Activated CD4-positive, alpha-beta T cell treated with anti-CD3 and anti-CD28 coated beads for 48 hours (primary cell): ENCODE data around the gene ENG.
A peak's percentile ranks its signal among the peaks of the same experiment; 100 is the strongest.
"Not testable (repeated sequence)": the region's sequence is repeated elsewhere in the genome, so short reads cannot be mapped to it uniquely, and the experiment has no call there.

Experiments
- DNase-seq: peaks from one replicate; pipeline ENCODE4 v3.0.0-alpha.2; 2020

Gene ENG

GRCh38 chr9:127838375-127839078 is 15.9 kb downstream of the ENG start:
- no peak for DNase-seq

GRCh38 chr9:127837346-127837745 is 17.1 kb downstream of the ENG start:
- no peak for DNase-seq

- not testable (repeated sequence) for DNase-seq
Observed at GRCh38 chr9:127836561-127836960, 17.9 kb downstream of the ENG start.

- peak; percentile 57 for DNase-seq
Observed at GRCh38 chr9:127835991-127836516, 18.4 kb downstream of the ENG start.

- no peak for DNase-seq
Observed at GRCh38 chr9:127833555-127833954, 20.9 kb downstream of the ENG start.

- no peak for DNase-seq
Observed at GRCh38 chr9:127832248-127832647, 22.2 kb downstream of the ENG start.

- DNase-seq: no peak
Observed at GRCh38 chr9:127829205-127829906, 25.1 kb downstream of the ENG start.

- DNase-seq: no peak
Observed at GRCh38 chr9:127828262-127829031, 26.0 kb downstream of the ENG start.

- no peak for DNase-seq
Observed at GRCh38 chr9:127826253-127826913, 28.1 kb downstream of the ENG start.

- DNase-seq: no peak
Observed at GRCh38 chr9:127825319-127826051, 29.0 kb downstream of the ENG start.

- DNase-seq: no peak
Observed at GRCh38 chr9:127822108-127822507, 32.4 kb downstream of the ENG start.

- DNase-seq: no peak
Observed at GRCh38 chr9:127818574-127818973, 35.9 kb downstream of the ENG start.

- DNase-seq: no peak
Observed at GRCh38 chr9:127817881-127818434, 36.5 kb downstream of the ENG start.

GRCh38 chr9:127816728-127817127 is 37.7 kb downstream of the ENG start:
- DNase-seq: no peak

- no peak for DNase-seq
Observed at GRCh38 chr9:127816362-127816725, 38.1 kb downstream of the ENG start.

- DNase-seq: no peak
Observed at GRCh38 chr9:127815512-127816361, 38.7 kb downstream of the ENG start.

- DNase-seq: no peak
Observed at GRCh38 chr9:127814619-127815511, 39.6 kb downstream of the ENG start.

GRCh38 chr9:127813686-127814226 is 40.7 kb downstream of the ENG start:
- no peak for DNase-seq

GRCh38 chr9:127812936-127813675 is 41.4 kb downstream of the ENG start:
- no peak for DNase-seq
